Activated effector memory CD4-positive, alpha-beta T cell treated with anti-CD3 and anti-CD28 coated beads, Interleukin-2, amount 50 U/mL, for 16 hours (primary cell): ENCODE results near the gene NCAN.
"Not testable (repeated sequence)": the region's sequence is repeated elsewhere in the genome, so short reads cannot be mapped to it uniquely, and the experiment has no call there.

Source experiments
- DNase-seq: peaks from one replicate; pipeline ENCODE4 v3.0.0-alpha.2; 2020

NCAN gene

DNA sequence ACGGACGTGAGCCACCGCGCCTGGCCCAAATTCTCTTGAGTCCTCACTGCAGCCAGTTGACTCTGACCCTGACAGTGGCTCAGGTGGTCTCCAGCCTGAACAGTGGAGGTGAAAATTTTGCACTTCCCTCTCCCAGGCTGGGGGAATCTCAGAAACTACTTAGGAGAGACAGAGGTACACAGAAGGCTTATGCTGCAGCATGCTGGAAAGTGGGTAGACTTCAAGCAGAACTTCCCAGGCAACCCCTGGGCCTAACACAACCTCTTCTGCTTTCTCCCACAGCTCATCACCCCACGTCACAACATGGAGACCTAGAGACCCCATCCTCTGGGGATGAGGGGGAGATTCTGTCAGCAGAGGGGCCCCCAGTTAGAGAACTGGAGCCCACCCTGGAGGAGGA is 14.4 kb downstream of the NCAN start:
- no peak for DNase-seq

- no peak for DNase-seq
Measured at GRCh38 chr19:19226663-19227062, 14.9 kb downstream of the NCAN start.

GRCh38 chr19:19227217-19227616 is 15.5 kb downstream of the NCAN start:
- DNase-seq, result no peak

GRCh38 chr19:19229701-19230100 is 17.9 kb downstream of the NCAN start:
- DNase-seq, result no peak

- no peak for DNase-seq
Measured at GRCh38 chr19:19230999-19231398, 19.2 kb downstream of the NCAN start.

GRCh38 chr19:19232261-19232721 is 20.5 kb downstream of the NCAN start:
- no peak for DNase-seq

GRCh38 chr19:19234220-19234816 is 22.6 kb downstream of the NCAN start:
- no peak for DNase-seq

DNA sequence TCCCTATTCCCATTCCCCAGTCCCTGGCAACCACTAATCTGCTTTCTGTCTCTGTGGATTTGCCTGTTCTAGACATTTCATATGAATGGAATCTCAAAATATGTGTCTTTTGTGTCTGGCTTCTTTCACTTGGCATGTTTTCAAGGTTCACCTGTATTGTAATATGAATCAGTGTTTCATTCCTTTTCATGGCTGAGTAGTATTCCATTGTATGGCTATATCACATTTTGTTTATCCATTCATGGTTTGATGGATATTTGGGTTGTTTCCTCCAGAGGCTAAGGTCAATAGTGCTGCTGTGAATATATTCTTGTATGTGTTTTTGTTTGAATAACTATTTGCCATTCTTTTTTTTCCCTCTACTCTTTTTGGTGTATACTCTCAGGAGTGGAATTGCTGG is 24.4 kb downstream of the NCAN start:
- DNase-seq, result no peak

DNA sequence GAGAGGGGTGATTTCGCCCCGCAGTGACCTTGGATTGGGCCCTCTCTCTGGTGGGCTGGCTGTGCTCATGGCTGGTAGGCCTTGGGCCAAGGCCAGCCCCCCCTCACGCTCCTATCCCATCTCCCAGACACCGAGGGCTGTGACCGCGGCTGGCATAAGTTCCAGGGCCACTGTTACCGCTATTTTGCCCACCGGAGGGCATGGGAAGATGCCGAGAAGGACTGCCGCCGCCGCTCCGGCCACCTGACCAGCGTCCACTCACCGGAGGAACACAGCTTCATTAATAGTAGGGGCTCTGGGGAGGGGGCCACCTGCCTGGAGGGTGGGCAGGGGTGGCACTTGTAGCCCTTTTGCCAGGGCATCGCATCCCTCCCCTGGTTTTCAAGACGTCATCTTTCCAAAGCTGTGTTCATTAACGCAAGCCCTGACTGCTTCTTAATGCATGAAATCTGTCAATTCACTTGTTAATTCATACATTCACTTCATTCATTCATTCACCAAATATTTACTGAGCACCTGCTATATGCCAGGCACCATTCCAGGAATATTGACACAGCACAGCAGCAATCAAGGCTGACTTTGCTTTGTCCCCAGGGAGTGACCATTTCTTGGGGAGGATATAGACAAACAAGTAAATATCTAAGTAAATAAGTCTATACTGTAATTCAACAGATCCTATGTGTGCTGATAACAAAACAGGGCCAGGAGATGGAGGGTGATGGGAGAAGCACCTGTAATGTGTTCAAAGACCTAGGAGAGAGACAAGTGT is 26.6 kb downstream of the NCAN start:
- no peak for DNase-seq

DNA sequence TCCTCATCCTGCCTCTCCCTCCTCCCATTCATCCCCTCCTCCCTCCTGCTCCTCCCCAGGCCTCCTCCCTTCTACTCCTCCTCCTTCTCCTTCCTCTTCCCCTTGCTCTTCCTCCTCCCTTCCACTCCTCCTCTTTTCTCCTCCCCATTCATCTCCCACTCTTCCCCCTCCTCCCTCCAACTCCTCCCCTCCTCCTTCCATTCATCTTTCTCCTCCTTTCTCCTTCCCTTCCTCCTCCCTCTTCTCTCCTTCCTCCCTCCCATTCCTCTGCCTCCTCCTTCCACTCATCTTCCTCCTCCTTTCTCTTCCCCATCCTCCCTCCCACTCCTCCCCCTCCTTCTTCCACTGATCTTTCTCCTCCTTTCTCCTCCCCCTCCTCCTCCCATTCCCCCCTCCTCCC is 27.9 kb downstream of the NCAN start:
- no peak for DNase-seq

GRCh38 chr19:19240476-19240875 is 28.7 kb downstream of the NCAN start:
- DNase-seq, result no peak

- no peak for DNase-seq
Measured at GRCh38 chr19:19250196-19250801, 38.5 kb downstream of the NCAN start.

DNA sequence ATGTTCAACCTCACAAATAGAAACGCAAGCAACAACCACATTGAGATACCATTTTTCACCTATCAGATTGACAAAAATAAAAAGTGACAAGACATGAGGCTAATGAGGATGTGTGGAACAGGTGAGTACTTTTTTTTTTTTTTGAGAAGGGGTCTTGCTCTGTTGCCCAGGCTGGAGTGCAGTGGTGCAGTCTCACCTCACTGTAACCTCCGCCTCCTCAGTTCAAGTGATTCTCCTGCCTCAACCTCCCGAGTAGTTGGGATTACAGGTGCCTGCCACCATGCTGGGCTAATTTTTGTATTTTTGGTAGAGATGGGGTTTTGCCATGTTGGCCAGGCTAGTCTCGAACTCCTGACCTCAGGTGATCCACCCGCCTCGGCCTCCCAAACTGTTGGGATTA is 41.7 kb downstream of the NCAN start:
- DNase-seq, result not testable (repeated sequence)

DNA sequence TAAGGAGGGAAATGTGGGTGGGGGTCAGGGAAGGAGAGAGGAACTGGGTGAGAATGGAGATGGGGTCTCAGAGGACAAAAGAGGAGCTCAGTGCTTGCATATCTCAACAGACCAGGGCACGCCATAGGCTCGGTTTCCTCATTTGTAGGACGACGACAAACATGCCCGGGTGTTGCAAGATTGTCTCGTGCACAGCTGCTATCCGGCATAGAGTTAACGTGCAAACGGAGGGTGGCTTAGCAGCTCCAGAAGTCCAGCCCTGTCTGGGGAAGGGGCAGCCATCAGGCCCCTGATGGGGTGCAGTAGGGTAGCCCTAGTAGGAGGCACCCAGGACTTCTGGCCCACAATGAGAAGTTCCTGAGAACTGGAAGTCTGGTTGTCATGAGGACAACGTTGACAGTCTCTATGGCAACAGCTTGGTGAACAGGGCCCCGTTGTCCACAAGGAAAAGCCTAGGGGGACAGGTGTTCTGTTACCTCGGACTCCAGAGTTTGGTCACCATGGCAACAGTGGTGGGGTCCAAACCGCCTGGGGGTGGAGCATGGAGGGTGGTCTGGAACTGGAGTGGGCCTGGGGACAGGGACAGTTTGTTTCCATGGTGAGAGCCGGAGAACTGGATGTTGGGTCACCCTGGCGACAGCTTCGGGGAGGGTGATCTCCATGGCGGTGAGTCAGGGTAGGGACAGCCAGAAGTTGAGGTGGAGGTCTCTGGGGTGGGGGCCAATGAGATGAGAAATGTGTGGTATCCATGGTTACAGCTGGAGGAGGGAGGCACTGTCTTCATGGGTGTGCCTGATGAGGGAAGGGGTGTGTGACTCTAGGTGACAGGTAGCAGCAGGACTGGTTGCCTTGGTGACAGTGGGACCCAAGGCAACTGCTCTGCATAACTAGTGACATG is 44.6 kb downstream of the NCAN start:
- DNase-seq, result no peak

- DNase-seq, result no peak
Measured at GRCh38 chr19:19257137-19257536, 45.4 kb downstream of the NCAN start.

- DNase-seq, result no peak
Measured at GRCh38 chr19:19257836-19258588, 46.3 kb downstream of the NCAN start.

DNA sequence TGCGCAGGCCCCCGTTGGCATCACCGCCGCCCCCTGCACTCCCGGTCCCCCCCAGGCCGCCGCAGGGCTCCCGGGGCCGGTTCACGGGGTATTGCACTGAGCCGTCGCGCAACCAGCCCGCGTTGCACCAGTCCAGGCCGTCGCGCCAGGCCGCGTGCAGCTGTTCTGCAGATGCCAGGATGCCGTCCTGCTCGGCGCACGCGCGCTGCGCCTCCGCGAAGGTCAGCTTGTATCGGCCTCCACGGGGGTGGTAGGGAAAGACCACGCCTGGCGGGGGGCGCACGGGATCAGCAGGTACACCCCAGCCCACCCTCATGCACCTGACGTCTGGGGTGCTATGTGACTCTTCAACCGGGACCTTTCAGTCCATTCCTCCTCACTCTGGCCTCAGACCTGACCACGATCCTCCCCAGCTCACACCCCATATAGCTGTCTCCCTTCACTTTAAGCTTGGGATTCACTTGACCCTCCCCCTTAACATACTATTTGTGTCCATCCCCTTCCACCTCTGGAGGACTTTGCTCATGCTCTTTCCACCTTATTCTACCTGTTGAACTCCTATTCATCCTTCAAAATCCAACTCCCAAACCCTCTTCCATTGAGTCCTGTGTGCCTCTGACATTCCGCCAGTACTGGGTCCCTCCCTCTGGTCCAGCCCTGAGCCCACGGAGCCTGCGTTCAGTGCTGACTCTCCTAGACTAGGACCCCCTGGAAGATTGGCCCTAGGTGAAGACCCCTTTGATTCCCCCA is 47.0 kb downstream of the NCAN start:
- no peak for DNase-seq

DNA sequence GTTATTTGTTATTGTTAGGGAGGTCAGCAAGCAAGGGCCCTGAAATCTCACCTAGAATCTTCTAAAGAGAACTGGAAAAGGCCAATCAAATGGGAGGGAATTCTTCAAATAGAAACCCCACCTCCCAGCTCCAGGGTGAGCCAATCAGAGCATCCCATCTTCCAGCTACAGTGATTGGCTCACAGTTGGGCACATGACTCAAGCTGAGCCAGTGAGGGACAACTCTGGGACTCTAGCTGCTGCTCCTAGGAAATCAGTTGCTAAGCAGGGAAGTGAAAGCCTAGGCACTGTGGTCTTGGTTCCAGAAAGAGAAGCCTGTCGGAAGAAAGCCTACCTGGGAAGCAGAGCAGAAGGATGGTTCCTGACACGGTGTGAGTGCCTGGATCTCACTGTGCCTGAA is 48.0 kb downstream of the NCAN start:
- DNase-seq, result no peak

DNA sequence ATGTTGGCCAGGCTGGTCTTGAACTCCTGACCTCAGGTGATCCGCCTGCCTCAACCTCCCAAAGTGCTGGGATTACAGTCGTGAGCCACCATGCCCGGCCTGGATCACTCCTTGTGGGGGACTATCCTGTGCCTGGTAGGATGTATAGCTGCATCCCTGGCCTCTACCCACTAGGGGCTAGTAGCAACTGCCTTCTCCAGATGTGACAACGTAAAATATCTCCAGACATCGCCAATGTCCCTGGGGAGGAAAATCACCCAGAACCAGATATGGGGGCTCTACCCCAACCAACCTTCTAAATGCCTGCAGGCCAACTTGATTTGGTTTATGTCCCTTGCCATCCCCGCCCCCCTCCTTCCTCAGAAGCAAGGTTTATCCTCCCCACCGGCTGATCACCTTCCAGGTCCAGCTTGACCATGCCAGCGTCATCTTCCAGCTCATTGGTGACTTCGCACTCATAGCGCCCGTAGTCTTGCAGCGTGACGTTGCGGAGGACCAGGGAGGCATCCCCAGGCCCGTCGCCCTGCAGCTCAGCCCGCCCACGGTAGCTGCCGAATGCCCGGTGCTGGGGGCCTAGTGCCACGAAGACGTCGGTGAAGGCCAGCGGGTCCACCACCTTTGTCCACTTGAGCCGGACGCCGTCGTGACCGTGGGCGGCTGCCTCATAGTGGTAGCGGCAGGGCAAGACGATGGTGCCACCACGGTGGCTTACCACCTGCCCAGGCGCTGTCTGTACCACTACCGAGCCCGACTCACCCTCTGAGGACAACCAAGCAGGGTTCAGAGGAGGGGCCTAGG is 48.9 kb downstream of the NCAN start:
- no peak for DNase-seq

DNA sequence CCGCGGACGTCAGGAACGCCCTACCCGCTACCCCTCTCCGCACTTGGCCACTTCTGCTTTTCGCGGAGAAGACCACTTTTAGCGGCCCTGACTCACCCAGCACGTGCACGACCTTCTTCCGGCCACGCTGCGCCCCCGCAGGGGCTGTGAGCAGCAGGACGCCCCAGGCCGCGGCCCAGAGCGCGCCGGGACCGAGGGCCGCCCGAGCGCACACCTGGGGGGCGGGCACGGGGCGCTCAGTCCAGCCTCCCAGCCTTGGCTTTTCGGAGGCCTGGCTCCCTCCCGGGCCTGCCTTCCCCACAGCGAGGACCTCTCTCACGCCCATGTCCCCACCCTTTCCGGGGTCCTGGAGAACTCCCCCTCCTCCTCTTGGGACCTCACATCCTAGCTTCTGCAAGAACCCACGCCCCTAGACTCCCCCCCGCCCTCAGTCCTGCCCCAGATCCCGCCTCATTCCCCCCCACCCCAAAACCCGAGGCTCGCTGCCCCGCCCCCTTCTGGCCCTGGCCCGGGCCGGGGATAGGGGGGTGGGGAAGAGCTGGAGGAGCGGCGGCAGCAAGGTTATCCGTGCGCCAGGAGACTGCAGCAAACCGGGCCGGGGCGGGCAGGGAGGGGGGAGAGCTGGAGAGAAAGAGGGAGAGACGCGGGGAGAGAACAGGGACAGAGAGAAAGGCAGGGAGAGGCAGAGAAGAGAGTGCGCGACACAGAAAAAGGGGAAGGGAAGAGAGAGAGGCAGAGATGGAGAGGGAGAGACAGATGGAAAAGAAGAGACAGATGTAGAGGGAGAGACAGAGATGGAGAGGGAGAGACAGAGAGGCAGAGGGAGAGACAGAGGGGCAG is 49.8 kb downstream of the NCAN start:
- no peak for DNase-seq
